GM12878 (cell line): ENCODE measurements around the gene NRAS. TPM values are rescaled to one million over a fixed set of nuclear protein-coding genes. Genes with fewer than 3 reads are reported as not detected.

Experiments used
- ATAC-seq: fragments of 200-7000 bp; cut with Tn5 transposase; 3 replicates; pipeline ENCODE4 v1.9.1; 2020; ENCODE audit warnings: mild to moderate bottlenecking, moderate library complexity
- BruUV-seq: library from RNA; stranded (reverse); fragments of 400-500 nt; replicated peaks from 2 replicates; lab custom pipeline; 2021; lab: Mats Ljungman, UMichigan
- CTCF ChIA-PET: fragments of 300-600 bp; sonication (Branson Sonifier 250); formaldehyde crosslinking; extraction: SDS; loops from one replicate; lab custom pipeline; 2021; ENCODE audit warnings: inconsistent platforms; lab: Yijun Ruan, JAX
- POLR2A ChIA-PET: fragments of 350-600 bp; formaldehyde crosslinking; extraction: SDS; loops from one replicate; lab custom pipeline; 2021; ENCODE audit warnings: inconsistent platforms; lab: Charles Lee
- RAD21 ChIA-PET: fragments of 300-600 bp; sonication (Branson Sonifier 250); formaldehyde crosslinking; loops from one replicate; lab custom pipeline; 2023; ENCODE audit warnings: antibody characterized with exemption; ENCODE audit not compliant: unreplicated experiment; lab: Charles Lee
- SMC1A ChIA-PET: fragments of 300-600 bp; sonication (Branson Sonifier 250); formaldehyde crosslinking; loops from one replicate; lab custom pipeline; 2023; ENCODE audit not compliant: unreplicated experiment, uncharacterized antibody; lab: Charles Lee
- DNase-seq: peaks from one replicate; pipeline ENCODE4 v3.0.0-alpha.2; 2011; ENCODE audit warnings: low read depth, low spot score
- FAIRE-seq: peaks from 3 replicates; lab custom pipeline; 2011; peaks lifted over from hg19 to GRCh38; lab: Jason Lieb, UNC
- H2AFZ ChIP-seq: 2 replicates; pipeline ENCODE4 v1.6.0; 2011; ENCODE audit warnings: low read depth, low read length, control low read depth; ENCODE audit not compliant: control insufficient read depth
- H3K27ac ChIP-seq: 2 replicates; pipeline ENCODE4 v1.5.1; 2011; ENCODE audit warnings: control low read depth; ENCODE audit not compliant: control insufficient read depth, insufficient read depth
- H3K27me3 ChIP-seq, 2 experiments: replicated peaks in 1 of 2; 2 replicates each; pipeline versions ENCODE4 v1.6.0 to v1.6.1; 2011; ENCODE audit warnings: low read length in 1 of 2; ENCODE audit not compliant: control insufficient read depth in 2 of 2, insufficient read depth in 2 of 2
- H3K36me3 ChIP-seq, 2 experiments: 2 replicates each; pipeline ENCODE4 v1.5.1; 2011; ENCODE audit warnings: low read length in 1 of 2; ENCODE audit not compliant: control insufficient read depth in 2 of 2, insufficient read depth in 2 of 2
- H3K4me1 ChIP-seq: 2 replicates; pipeline ENCODE4 v1.6.1; 2011; ENCODE audit warnings: mild to moderate bottlenecking, low read length, moderate library complexity, mixed read lengths; ENCODE audit not compliant: control insufficient read depth, insufficient read depth
- H3K4me2 ChIP-seq: 2 replicates; pipeline ENCODE4 v1.6.0; 2011; ENCODE audit warnings: control low read depth; ENCODE audit not compliant: control insufficient read depth, insufficient read depth
- H3K4me3 ChIP-seq: fragments of 200-600 bp; sonication (generic); 2 replicates; pipeline ENCODE4 v1.5.1; 2016
- H3K79me2 ChIP-seq: 2 replicates; pipeline ENCODE4 v1.6.0; 2011; ENCODE audit warnings: low read length; ENCODE audit not compliant: control insufficient read depth, insufficient read depth
- H3K9ac ChIP-seq: 2 replicates; pipeline ENCODE4 v1.8.0; 2011; ENCODE audit warnings: low read length, control low read depth, mixed read lengths; ENCODE audit not compliant: control insufficient read depth, insufficient read depth
- H3K9me3 ChIP-seq: replicated peaks from 3 replicates; pipeline ENCODE4 v1.5.1; 2011; ENCODE audit warnings: mild to moderate bottlenecking, low read length; ENCODE audit not compliant: control insufficient read depth, insufficient read depth
- H4K20me1 ChIP-seq: 2 replicates; pipeline ENCODE4 v1.6.0; 2011; ENCODE audit not compliant: control insufficient read depth, insufficient read depth
- EP300 ChIP-seq, 2 experiments: fragments of 150-350 bp in 1 of 2; IDR thresholded peaks; 2 replicates each; pipeline ENCODE4 v1.6.1; 2011 to 2012; ENCODE audit warnings: low read depth in 2 of 2, low read length in 2 of 2, borderline replicate concordance in 1 of 2, improper control_type of control experiment in 1 of 2, inconsistent platforms in 1 of 2; ENCODE audit not compliant: control insufficient read depth in 1 of 2
- EZH2 ChIP-seq: IDR thresholded peaks from 2 replicates; pipeline ENCODE4 v1.6.1; 2012; ENCODE audit warnings: low read depth, mild to moderate bottlenecking, control low read depth, inconsistent platforms, low read length, borderline replicate concordance; ENCODE audit not compliant: control insufficient read depth
- GATAD2B ChIP-seq: fragments of 450-650 bp; conservative IDR thresholded peaks from 2 replicates; pipeline ENCODE4 v1.6.1; 2017; ENCODE audit warnings: low read depth, mild to moderate bottlenecking, moderate library complexity
- IRF4 ChIP-seq: IDR thresholded peaks from 2 replicates; pipeline ENCODE4 v1.6.1; 2011; ENCODE audit warnings: low read depth, low read length
- LARP7 ChIP-seq: fragments of 450-650 bp; IDR thresholded peaks from 2 replicates; pipeline ENCODE4 v1.6.1; 2017; ENCODE audit warnings: mild to moderate bottlenecking
- MEF2B ChIP-seq: fragments of 450-650 bp; IDR thresholded peaks from 2 replicates; pipeline ENCODE4 v1.6.1; 2018; ENCODE audit warnings: mild to moderate bottlenecking, moderate library complexity; ENCODE audit not compliant: partially characterized antibody, poor library complexity, severe bottlenecking
- MXI1 ChIP-seq: fragments of 150-350 bp; IDR thresholded peaks from 2 replicates; pipeline ENCODE4 v1.6.1; 2011; ENCODE audit warnings: low read depth, mild to moderate bottlenecking, inconsistent platforms, low read length, improper control_type of control experiment
- RAD21 ChIP-seq: IDR thresholded peaks from 2 replicates; pipeline ENCODE4 v1.6.1; 2011; ENCODE audit warnings: mild to moderate bottlenecking, low read depth, low read length, moderate library complexity; ENCODE audit not compliant: insufficient read depth
- SMARCA5 ChIP-seq: fragments of 450-650 bp; IDR thresholded peaks from 2 replicates; pipeline ENCODE4 v1.6.1; 2017; ENCODE audit warnings: mild to moderate bottlenecking
- SMC3 ChIP-seq: IDR thresholded peaks from 2 replicates; pipeline ENCODE4 v1.6.1; 2011; ENCODE audit warnings: low read length, improper control_type of control experiment, borderline replicate concordance
- SRF ChIP-seq, 2 experiments: IDR thresholded peaks; 2 replicates each; pipeline ENCODE4 v1.6.1; 2011; ENCODE audit warnings: low read depth in 2 of 2, low read length in 2 of 2, mild to moderate bottlenecking in 1 of 2, moderate library complexity in 1 of 2
- STAT3 ChIP-seq: IDR thresholded peaks from 2 replicates; pipeline ENCODE4 v1.6.1; 2011; ENCODE audit warnings: low read depth, low read length, improper control_type of control experiment
- TCF7 ChIP-seq: IDR thresholded peaks from 2 replicates; pipeline ENCODE4 v1.6.1; 2014; ENCODE audit warnings: antibody characterized with exemption, borderline replicate concordance
- WGBS: methylation state at CpG from one replicate; pipeline ENCODE4 v1.1.6; 2016; ENCODE audit warnings: low lambda C conversion rate; ENCODE audit not compliant: insufficient replicate concordance, insufficient coverage; ENCODE audit errors: missing lambda C conversion rate; 5-methylcytosine and 5-hydroxymethylcytosine counted together
- in situ Hi-C: fragments of 300-500 bp; cut with MboI; formaldehyde crosslinking; loops from 9 replicates; pipeline ENCODE4 v1.14.3; 2018; ENCODE audit warnings: mixed read lengths
- intact Hi-C: fragments of 100-400 bp; cut with micrococcal nuclease; formaldehyde crosslinking; loops from one replicate; pipeline ENCODE4 v1.14.2; 2022; ENCODE audit not compliant: unreplicated experiment
- polyA plus RNA-seq, 11 experiments: library from polyadenylated mRNA; depleted of rRNA in 4 of 11; unstranded in 6 of 11; stranded (reverse) in 5 of 11; fragments of >200 nt; fragmentation: Nextera tagmentation in 4 of 11; fragmentation: Illumina TruSeq in 1 of 11; extraction: Ambion mirVana in 4 of 11; extraction: Trizol in 1 of 11; gene quantifications; 1 replicate in 1 of 11; 2 replicates in 10 of 11; pipeline versions ENCODE4 v1.2.1 to v1.2.3, GENCODE V29; 2011 to 2016; ENCODE audit warnings: inconsistent platforms in 2 of 11, missing spikeins in 2 of 11, low read depth in 1 of 11
- total RNA-seq, 4 experiments: library from RNA; depleted of rRNA in 3 of 4; stranded (reverse); fragments of >200 nt in 3 of 4; fragmentation: Illumina TruSeq in 1 of 4; extraction: Trizol in 1 of 4; gene quantifications; 2 replicates each; pipeline versions ENCODE4 v1.2.1 to v1.2.3, GENCODE V29; 2013 to 2021
- TF ChIP-seq, protein P1 (sequence below): IDR thresholded peaks from 2 replicates; pipeline ENCODE4 v1.6.1; 2012; ENCODE audit warnings: low read depth, low read length, improper control_type of control experiment
- TF ChIP-seq, protein P2 (sequence below): fragments of 450-650 bp; IDR thresholded peaks from 2 replicates; pipeline ENCODE4 v1.6.1; 2017; ENCODE audit warnings: borderline replicate concordance

The NRAS gene
- total and polyA plus RNA-seq, 10 of the 15 experiments (the other 5 are each of a cell fraction or from before 2014, with no cell fraction given), result 31.7 to 73.2 (median 66.2) TPM

DNA sequence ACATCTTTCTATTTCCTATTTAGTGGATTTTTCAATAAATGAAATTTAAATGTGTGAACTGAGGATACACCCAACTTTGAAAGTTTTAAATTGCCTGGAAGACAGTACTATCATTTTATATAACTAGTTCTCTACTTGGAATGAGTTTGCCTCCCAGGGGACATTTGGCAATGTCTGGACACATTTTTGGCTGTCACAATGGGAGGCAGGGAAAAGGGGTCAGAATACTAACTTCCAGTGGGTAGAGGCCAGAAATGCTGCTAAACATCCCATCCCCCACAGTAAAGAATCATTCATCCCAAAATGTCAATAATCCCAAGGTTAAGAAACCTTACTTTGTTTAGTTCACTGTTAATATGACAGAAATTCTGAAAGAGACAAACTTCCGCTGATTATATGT is 13.2 kb upstream of the NRAS start:
- in situ Hi-C loops (loop anchor here (25.0 kb wide), 1 partner anchor 1767 kb away; the partner anchor contains the start of gene SLC16A1), intact Hi-C loops (no loop called here)

DNA sequence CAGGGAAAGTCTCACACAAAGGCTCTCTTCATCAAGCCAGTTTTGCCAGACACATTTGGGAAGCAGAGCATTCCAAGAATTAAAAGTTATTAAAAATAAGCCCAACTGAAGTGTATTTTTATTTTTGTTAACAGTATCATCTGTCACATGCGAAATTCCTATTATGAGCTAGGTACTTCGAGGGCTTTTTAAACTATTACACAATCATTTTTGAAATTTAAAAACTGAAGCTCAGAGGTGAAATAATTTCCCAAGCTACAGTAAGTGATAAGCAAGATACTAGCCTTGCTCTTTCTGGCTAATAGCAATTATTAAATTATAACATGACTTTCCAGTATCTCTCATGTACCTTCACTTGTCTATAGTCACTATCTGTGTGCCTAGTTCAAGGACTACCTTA is 12.0 kb upstream of the NRAS start:
- 66% methylated on average over 2 of the region's 2 CpGs for WGBS
- Histone ChIP-seq H3K4me3 (no peak overlapping the region), H3K4me2 (no peak overlapping the region), H3K27ac (no peak overlapping the region), H3K9me3 (no peaks in the 10 kb centered on the region), H2AFZ (no peak overlapping the region), H3K27me3 (no peaks in the 10 kb centered on the region), H3K9ac (no peak overlapping the region), H3K4me1 (no peaks in the 10 kb centered on the region), H4K20me1 (no peaks in the 10 kb centered on the region), H3K36me3 (peaks cover 8 to 51% of the 10 kb centered on the region in 2 experiments), H3K79me2 (no peaks in the 10 kb centered on the region)
- ChIA-PET SMC1A (interaction anchor here (0.7 to 1.0 kb wide), 2 partner anchors 13 to 27 kb away, joined by 3 read pairs; no protein-coding TSS in a partner anchor), RAD21 (no interaction called here), POLR2A (no interaction called here), CTCF (interaction anchor here (1.4 to 2.6 kb wide), 2 partner anchors 9 to 15 kb away, joined by 3 to 7 read pairs; no protein-coding TSS in a partner anchor)
- FAIRE-seq, result no peak
- intact Hi-C loops (no loop called here), in situ Hi-C loops (loop anchor here (25.0 kb wide), 1 partner anchor 1766 kb away; the partner anchor contains the start of gene SLC16A1)
- no TSS peak for BruUV-seq
- ATAC-seq, result no peak
- DNase-seq, result no peak
- TF ChIP-seq LARP7 (no peak), SMC3 (no peak), RAD21 (no peak), STAT3 (no peak), GATAD2B (no peak), IRF4 (no peak), MXI1 (no peak), EZH2 (no peak), EP300 (IDR thresholded peaks at IDR 0.05; ENCODE audit: borderline replicate concordance in 1 of 2, control insufficient read depth in 1 of 2, low read depth in 2 of 2, low read length in 2 of 2) (no peak), TCF7 (no peak), MEF2B (no peak)
- TF ChIP-seq, protein P1, sequence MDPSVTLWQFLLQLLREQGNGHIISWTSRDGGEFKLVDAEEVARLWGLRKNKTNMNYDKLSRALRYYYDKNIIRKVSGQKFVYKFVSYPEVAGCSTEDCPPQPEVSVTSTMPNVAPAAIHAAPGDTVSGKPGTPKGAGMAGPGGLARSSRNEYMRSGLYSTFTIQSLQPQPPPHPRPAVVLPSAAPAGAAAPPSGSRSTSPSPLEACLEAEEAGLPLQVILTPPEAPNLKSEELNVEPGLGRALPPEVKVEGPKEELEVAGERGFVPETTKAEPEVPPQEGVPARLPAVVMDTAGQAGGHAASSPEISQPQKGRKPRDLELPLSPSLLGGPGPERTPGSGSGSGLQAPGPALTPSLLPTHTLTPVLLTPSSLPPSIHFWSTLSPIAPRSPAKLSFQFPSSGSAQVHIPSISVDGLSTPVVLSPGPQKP, result no peak

More for the DNA sequence above, 13.2 kb upstream of the NRAS start:
- H3K4me3 ChIP-seq, result no peak overlapping the region
- ChIA-PET POLR2A (no interaction called here), CTCF (interaction anchor here (2.6 kb wide), 1 partner anchor 16 kb away, joined by 7 read pairs; no protein-coding TSS in a partner anchor), RAD21 (no interaction called here), SMC1A (interaction anchor here (1.2 kb wide), 1 partner anchor 15 kb away, joined by 3 read pairs; no protein-coding TSS in a partner anchor)
- no peaks in the 10 kb centered on the region for H4K20me1 ChIP-seq
- BruUV-seq, result TSS peak; percentile 20
- no peaks in the 10 kb centered on the region for H3K9me3 ChIP-seq
- no peaks in the 10 kb centered on the region for H3K79me2 ChIP-seq
- WGBS, result 96% methylated on average over 1 of the region's 1 CpG
- H3K36me3 ChIP-seq, result peaks cover 8 to 54% of the 10 kb centered on the region in 2 experiments
- ATAC-seq (no peak), DNase-seq (no peak), FAIRE-seq (no peak)
- H3K4me1 ChIP-seq, result no peaks in the 10 kb centered on the region
- H3K9ac ChIP-seq, result no peak overlapping the region
- TF ChIP-seq, protein P2, sequence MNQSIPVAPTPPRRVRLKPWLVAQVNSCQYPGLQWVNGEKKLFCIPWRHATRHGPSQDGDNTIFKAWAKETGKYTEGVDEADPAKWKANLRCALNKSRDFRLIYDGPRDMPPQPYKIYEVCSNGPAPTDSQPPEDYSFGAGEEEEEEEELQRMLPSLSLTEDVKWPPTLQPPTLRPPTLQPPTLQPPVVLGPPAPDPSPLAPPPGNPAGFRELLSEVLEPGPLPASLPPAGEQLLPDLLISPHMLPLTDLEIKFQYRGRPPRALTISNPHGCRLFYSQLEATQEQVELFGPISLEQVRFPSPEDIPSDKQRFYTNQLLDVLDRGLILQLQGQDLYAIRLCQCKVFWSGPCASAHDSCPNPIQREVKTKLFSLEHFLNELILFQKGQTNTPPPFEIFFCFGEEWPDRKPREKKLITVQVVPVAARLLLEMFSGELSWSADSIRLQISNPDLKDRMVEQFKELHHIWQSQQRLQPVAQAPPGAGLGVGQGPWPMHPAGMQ, result no peak
- TF ChIP-seq MXI1 (no peak), SRF (IDR thresholded peaks at IDR 0.05; ENCODE audit: low read depth in 2 of 2, low read length in 2 of 2) (no peak), SMARCA5 (no peak)
- H3K27me3 ChIP-seq, result no peaks in the 10 kb centered on the region
- H3K27ac ChIP-seq, result no peak overlapping the region
- H2AFZ ChIP-seq, result no peak overlapping the region
- H3K4me2 ChIP-seq, result no peak overlapping the region
